Measurements from ENCODE around the gene WIPI1. TPM values are rescaled to one million over a fixed set of nuclear protein-coding genes. Genes with fewer than 3 reads are reported as not detected.

WIPI1 gene
- polyA plus RNA-seq, 2 of the 4 experiments (the other 2 are of a cell fraction), result 9.5 to 19.7 TPM

DNA sequence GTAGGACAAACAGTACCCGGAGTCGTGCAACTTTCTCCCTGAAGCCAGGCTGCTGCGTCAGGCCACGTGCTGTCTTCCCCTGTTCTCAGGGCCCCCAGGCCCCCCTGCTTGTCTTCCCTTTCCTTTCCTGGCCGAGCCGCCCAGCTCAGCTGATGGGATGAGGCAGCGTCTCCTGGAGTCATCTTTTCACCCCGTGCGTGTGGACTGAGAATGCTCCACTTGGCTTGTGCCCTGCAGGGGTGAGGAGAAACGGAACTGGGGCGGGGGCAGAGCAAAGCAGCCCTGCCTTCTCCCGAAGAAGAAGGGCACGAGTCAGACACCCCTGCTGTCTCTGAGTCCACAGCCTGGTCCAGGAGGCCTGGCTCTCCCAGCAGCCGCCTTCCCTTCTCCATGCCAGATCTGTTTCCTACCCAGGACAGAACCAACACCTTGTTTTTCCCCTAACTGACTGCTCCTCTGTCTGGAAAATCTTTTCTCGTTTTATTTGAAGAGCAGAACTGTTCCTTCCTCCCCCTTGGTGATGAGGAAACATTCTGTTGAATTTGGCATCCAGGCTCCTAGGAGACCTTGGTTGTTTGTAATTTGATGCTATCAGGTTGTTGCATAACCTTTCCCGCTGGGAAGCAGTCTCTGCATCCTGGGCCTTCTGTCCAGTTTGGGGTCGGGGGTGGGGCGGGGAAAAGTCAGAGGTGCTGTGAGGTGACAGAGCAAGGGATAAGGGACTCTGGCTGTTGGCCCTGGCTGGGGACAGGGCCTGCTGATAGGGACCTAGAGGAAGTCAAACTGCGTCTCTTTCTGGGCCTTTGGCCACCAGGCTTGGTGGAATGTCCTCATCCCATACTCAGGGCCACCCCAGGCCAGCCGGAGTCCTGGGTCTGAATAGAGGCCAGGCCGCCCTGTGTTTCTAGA, 78.8 kb downstream of the WIPI1 start:
- Histone ChIP-seq H3K4me3 (peak overlapping the region; percentile 23; the same call in 2 of the 3 replicates), H3K4me2 (peak overlapping the region; percentile 77), H3K27ac (peak overlapping the region; percentile 84 to 86), H3K4me1 (peaks cover 60% of the 10 kb centered on the region), H3K9me3 (no peaks in the 10 kb centered on the region)
- DNase-seq (ENCODE audit: low read depth in 1 of 2, low spot score in 1 of 2) (peak; percentile 63 to 88), FAIRE-seq (no peak), ATAC-seq (peak; percentile 81 to 87)
- ChIA-PET CTCF (interaction anchor here (0.7 to 4.6 kb wide), 3 partner anchors 11 to 20 kb away, joined by 3 to 19 read pairs (median 4); no protein-coding TSS in a partner anchor), POLR2A (interaction anchor here (0.6 to 1.0 kb wide), 4 partner anchors 25 to 95 kb away, joined by 3 to 6 read pairs (median 4); no protein-coding TSS in a partner anchor)
- 18% methylated on average over 21 of the region's 21 CpGs for WGBS (ENCODE audit: missing lambda C conversion rate)
- 0 out of 2 replicates have a peak, but pooled peaks have one; percentile 65 for TF ChIP-seq RARB (CRISPR knock-in tag; IDR thresholded peaks at IDR 0.05)
- no peak for TF ChIP-seq ESRRA (IDR thresholded peaks at IDR 0.05; ENCODE audit: borderline replicate concordance, low read length)
- TF ChIP-seq BHLHE40 (IDR thresholded peaks at IDR 0.05; ENCODE audit: low read depth, low read length), result 0 out of 2 replicates have a peak, but pooled peaks have one; percentile 23
- no peak for TF ChIP-seq CHD4 (IDR thresholded peaks at IDR 0.05; ENCODE audit: borderline replicate concordance)
- TF ChIP-seq PHF8 (IDR thresholded peaks at IDR 0.05; ENCODE audit: borderline replicate concordance, low read depth), result no peak
- TF ChIP-seq, protein P1, sequence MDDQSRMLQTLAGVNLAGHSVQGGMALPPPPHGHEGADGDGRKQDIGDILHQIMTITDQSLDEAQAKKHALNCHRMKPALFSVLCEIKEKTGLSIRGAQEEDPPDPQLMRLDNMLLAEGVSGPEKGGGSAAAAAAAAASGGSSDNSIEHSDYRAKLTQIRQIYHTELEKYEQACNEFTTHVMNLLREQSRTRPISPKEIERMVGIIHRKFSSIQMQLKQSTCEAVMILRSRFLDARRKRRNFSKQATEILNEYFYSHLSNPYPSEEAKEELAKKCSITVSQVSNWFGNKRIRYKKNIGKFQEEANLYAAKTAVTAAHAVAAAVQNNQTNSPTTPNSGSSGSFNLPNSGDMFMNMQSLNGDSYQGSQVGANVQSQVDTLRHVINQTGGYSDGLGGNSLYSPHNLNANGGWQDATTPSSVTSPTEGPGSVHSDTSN (IDR thresholded peaks at IDR 0.05), result no peak
- no peak for TF ChIP-seq KDM1A (IDR thresholded peaks at IDR 0.05; ENCODE audit: low read depth)
- TF ChIP-seq SREBF2 (IDR thresholded peaks at IDR 0.05), result no peak
- TF ChIP-seq, protein P2, sequence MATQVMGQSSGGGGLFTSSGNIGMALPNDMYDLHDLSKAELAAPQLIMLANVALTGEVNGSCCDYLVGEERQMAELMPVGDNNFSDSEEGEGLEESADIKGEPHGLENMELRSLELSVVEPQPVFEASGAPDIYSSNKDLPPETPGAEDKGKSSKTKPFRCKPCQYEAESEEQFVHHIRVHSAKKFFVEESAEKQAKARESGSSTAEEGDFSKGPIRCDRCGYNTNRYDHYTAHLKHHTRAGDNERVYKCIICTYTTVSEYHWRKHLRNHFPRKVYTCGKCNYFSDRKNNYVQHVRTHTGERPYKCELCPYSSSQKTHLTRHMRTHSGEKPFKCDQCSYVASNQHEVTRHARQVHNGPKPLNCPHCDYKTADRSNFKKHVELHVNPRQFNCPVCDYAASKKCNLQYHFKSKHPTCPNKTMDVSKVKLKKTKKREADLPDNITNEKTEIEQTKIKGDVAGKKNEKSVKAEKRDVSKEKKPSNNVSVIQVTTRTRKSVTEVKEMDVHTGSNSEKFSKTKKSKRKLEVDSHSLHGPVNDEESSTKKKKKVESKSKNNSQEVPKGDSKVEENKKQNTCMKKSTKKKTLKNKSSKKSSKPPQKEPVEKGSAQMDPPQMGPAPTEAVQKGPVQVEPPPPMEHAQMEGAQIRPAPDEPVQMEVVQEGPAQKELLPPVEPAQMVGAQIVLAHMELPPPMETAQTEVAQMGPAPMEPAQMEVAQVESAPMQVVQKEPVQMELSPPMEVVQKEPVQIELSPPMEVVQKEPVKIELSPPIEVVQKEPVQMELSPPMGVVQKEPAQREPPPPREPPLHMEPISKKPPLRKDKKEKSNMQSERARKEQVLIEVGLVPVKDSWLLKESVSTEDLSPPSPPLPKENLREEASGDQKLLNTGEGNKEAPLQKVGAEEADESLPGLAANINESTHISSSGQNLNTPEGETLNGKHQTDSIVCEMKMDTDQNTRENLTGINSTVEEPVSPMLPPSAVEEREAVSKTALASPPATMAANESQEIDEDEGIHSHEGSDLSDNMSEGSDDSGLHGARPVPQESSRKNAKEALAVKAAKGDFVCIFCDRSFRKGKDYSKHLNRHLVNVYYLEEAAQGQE (IDR thresholded peaks at IDR 0.05), result no peak
- no peak for TF ChIP-seq CBX8 (IDR thresholded peaks at IDR 0.05)
- TF ChIP-seq, protein P3, sequence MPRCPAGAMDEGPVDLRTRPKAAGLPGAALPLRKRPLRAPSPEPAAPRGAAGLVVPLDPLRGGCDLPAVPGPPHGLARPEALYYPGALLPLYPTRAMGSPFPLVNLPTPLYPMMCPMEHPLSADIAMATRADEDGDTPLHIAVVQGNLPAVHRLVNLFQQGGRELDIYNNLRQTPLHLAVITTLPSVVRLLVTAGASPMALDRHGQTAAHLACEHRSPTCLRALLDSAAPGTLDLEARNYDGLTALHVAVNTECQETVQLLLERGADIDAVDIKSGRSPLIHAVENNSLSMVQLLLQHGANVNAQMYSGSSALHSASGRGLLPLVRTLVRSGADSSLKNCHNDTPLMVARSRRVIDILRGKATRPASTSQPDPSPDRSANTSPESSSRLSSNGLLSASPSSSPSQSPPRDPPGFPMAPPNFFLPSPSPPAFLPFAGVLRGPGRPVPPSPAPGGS (IDR thresholded peaks at IDR 0.05), result no peak; the same call in 2 of the 3 replicates
- no peak for TF ChIP-seq POLR2A (IDR thresholded peaks at IDR 0.05; ENCODE audit: low read length)
- peak; percentile 46 to 59; a peak in 2 of 5 replicates for TF ChIP-seq JUN (IDR thresholded peaks at IDR 0.05)
- TF ChIP-seq MAZ (IDR thresholded peaks at IDR 0.05; ENCODE audit: borderline replicate concordance, low read depth, low read length), result no peak
- TF ChIP-seq HOXA7 (CRISPR knock-in tag; IDR thresholded peaks at IDR 0.05), result no peak; the same call in 1 of the 2 replicates
- peak; percentile 68; the same call in 1 of the 2 replicates for TF ChIP-seq MYC (IDR thresholded peaks at IDR 0.05; ENCODE audit: borderline replicate concordance, low read length)
- no peak for TF ChIP-seq RNF2 (IDR thresholded peaks at IDR 0.05; ENCODE audit: borderline replicate concordance, low read depth)
- TF ChIP-seq FOSB (CRISPR knock-in tag; IDR thresholded peaks at IDR 0.05), result no peak; the same call in 1 of the 2 replicates
- no peak for TF ChIP-seq RCOR1 (IDR thresholded peaks at IDR 0.05; ENCODE audit: low read depth, low read length)
- TF ChIP-seq RAD21 (conservative IDR thresholded peaks at IDR 0.05 in 1 of 2, IDR thresholded peaks at IDR 0.05 in 1 of 2), result no peak
- no peak; the same call in 1 of the 2 replicates for TF ChIP-seq EHF (CRISPR knock-in tag; IDR thresholded peaks at IDR 0.05)
- peak; percentile 73 for TF ChIP-seq USF2 (IDR thresholded peaks at IDR 0.05)
- no peak for TF ChIP-seq ZC3H11A (IDR thresholded peaks at IDR 0.05)
- TF ChIP-seq, protein P4, sequence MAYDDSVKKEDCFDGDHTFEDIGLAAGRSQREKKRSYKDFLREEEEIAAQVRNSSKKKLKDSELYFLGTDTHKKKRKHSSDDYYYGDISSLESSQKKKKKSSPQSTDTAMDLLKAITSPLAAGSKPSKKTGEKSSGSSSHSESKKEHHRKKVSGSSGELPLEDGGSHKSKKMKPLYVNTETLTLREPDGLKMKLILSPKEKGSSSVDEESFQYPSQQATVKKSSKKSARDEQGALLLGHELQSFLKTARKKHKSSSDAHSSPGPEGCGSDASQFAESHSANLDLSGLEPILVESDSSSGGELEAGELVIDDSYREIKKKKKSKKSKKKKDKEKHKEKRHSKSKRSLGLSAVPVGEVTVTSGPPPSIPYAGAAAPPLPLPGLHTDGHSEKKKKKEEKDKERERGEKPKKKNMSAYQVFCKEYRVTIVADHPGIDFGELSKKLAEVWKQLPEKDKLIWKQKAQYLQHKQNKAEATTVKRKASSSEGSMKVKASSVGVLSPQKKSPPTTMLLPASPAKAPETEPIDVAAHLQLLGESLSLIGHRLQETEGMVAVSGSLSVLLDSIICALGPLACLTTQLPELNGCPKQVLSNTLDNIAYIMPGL (CRISPR knock-in tag; IDR thresholded peaks at IDR 0.05; ENCODE audit: borderline replicate concordance), result no peak
- TF ChIP-seq CBX2 (IDR thresholded peaks at IDR 0.05; ENCODE audit: borderline replicate concordance, low read depth), result no peak
- peak; percentile 63; the same call in 1 of the 2 replicates for TF ChIP-seq NPAS2 (CRISPR knock-in tag; IDR thresholded peaks at IDR 0.05; ENCODE audit: borderline replicate concordance)
- no peak for TF ChIP-seq NFE2L2 (conservative IDR thresholded peaks at IDR 0.05; ENCODE audit: low read length)
- TF ChIP-seq EHMT2 (IDR thresholded peaks at IDR 0.05; ENCODE audit: low read depth), result no peak
- TF ChIP-seq ZFP36 (IDR thresholded peaks at IDR 0.05; ENCODE audit: borderline replicate concordance, partially characterized antibody), result no peak
- TF ChIP-seq SMC3 (IDR thresholded peaks at IDR 0.05), result peak; percentile 3; the same call in 1 of the 3 replicates
- no peak for TF ChIP-seq CHD2 (IDR thresholded peaks at IDR 0.05; ENCODE audit: low read length, partially characterized antibody)
